Suprapubic skin (tissue), 4 donors: Measurements from ENCODE around the gene SATL1.

Source experiments
- CTCF ChIP-seq, 2 donors: fragments of 200-600 bp in 1 of 2; fragments of 450-650 bp in 1 of 2; sonication (generic) in 1 of 2; IDR thresholded peaks; one replicate each; pipeline ENCODE4 v1.5.1; 2016 to 2019; ENCODE audit warnings: antibody characterized with exemption in 2 of 2, mild to moderate bottlenecking in 1 of 2, moderate library complexity in 1 of 2
- EP300 ChIP-seq: sonication (generic); formaldehyde crosslinking; IDR thresholded peaks from one replicate; pipeline ENCODE4 v1.6.1; 2017; ENCODE audit warnings: antibody characterized with exemption
- POLR2A ChIP-seq, 2 donors: fragments of 450-650 bp; IDR thresholded peaks; one replicate each; pipeline ENCODE4 v1.6.1; 2017; ENCODE audit warnings: antibody characterized with exemption in 2 of 2, mild to moderate bottlenecking in 2 of 2, moderate library complexity in 2 of 2
- POLR2AphosphoS5 ChIP-seq, 3 donors: sonication (generic); formaldehyde crosslinking; IDR thresholded peaks; one replicate each; pipeline ENCODE4 v1.6.1; 2017; ENCODE audit warnings: antibody characterized with exemption in 3 of 3

- TF ChIP-seq CTCF (IDR thresholded peaks at IDR 0.05) (no peak), POLR2AphosphoS5 (IDR thresholded peaks at IDR 0.05) (no peak), POLR2A (IDR thresholded peaks at IDR 0.05) (no peak), EP300 (no peak)
Observed at GRCh38 chrX:85108165-85108564, 135.4 kb downstream of the SATL1 start.
